ENCODE measurements around the gene CTNNBIP1.

The CTNNBIP1 gene

GRCh38 chr1:9910076-9910422 is at the start of gene CTNNBIP1:
Gene CTNNBIP1, minus strand, starts transcription at chr1:9910269. Its CDS starts 38,205 bp downstream, at chr1:9872064.
- TF ChIP-seq, protein P1, sequence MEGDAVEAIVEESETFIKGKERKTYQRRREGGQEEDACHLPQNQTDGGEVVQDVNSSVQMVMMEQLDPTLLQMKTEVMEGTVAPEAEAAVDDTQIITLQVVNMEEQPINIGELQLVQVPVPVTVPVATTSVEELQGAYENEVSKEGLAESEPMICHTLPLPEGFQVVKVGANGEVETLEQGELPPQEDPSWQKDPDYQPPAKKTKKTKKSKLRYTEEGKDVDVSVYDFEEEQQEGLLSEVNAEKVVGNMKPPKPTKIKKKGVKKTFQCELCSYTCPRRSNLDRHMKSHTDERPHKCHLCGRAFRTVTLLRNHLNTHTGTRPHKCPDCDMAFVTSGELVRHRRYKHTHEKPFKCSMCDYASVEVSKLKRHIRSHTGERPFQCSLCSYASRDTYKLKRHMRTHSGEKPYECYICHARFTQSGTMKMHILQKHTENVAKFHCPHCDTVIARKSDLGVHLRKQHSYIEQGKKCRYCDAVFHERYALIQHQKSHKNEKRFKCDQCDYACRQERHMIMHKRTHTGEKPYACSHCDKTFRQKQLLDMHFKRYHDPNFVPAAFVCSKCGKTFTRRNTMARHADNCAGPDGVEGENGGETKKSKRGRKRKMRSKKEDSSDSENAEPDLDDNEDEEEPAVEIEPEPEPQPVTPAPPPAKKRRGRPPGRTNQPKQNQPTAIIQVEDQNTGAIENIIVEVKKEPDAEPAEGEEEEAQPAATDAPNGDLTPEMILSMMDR (conservative IDR thresholded peaks at IDR 0.05), result no peak
- H3K27ac ChIP-seq, result peak within 1 kb of the TSS; percentile 86

DNA sequence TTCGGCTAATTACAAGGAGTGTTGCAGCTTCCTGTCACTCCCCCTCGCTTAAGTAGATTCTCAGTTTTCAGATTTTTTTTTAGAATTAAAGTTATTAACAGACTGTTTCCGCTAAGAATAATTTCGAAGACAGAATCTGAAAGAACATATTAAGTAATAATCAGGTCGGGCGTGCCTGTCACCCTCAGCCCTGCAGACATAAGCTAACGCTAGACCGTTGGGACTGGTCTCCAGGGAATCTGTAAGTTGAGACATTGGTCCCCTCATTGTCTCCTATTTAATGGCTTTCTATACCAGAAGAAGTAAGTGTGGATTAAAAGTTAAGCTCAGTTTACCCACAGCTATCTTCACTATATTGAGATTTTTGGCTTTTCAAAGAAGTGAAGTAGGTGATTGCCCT is 47.7 kb upstream of the CTNNBIP1 start:
- TF ChIP-seq, protein P1 (conservative IDR thresholded peaks at IDR 0.05), result no peak
- no peak overlapping the region for H3K27ac ChIP-seq

GRCh38 chr1:9946315-9946714 is 36.2 kb upstream of the CTNNBIP1 start:
- TF ChIP-seq, protein P1 (conservative IDR thresholded peaks at IDR 0.05), result no peak
- H3K27ac ChIP-seq, result no peak overlapping the region

- H3K27ac ChIP-seq, result peak within 1 kb of the TSS; percentile 84
- TF ChIP-seq, protein P1 (conservative IDR thresholded peaks at IDR 0.05), result no peak
Measured at GRCh38 chr1:9942939-9943788, 33.1 kb upstream of the CTNNBIP1 start, which contains the start of the genes LZIC and NMNAT1. Gene LZIC, minus strand, starts transcription at chr1:9943391. Its CDS starts 6,772 bp downstream, at chr1:9936619. Gene NMNAT1, plus strand, starts transcription at chr1:9943475. Its CDS starts 28,599 bp downstream, at chr1:9972074.

GRCh38 chr1:9942399-9942938 is 32.4 kb upstream of the CTNNBIP1 start:
- TF ChIP-seq, protein P1 (conservative IDR thresholded peaks at IDR 0.05), result peak; percentile 71
- H3K27ac ChIP-seq, result peak overlapping the region; percentile 84

- TF ChIP-seq, protein P1 (conservative IDR thresholded peaks at IDR 0.05), result no peak
- no peak overlapping the region for H3K27ac ChIP-seq
Measured at GRCh38 chr1:9929431-9930385, 19.6 kb upstream of the CTNNBIP1 start.

Data from VCaP (cell line).